HEK293 (cell line): ENCODE data around the gene DISC1.

Experiments
- CTCF ChIA-PET: fragments of 350-600 bp; formaldehyde crosslinking; extraction: SDS; loops from one replicate; lab custom pipeline; 2021; ENCODE audit warnings: antibody characterized with exemption; lab: Yijun Ruan, JAX
- POLR2A ChIA-PET: fragments of 300-600 bp; formaldehyde crosslinking; extraction: SDS; loops from one replicate; lab custom pipeline; 2020; ENCODE audit warnings: antibody characterized with exemption, inconsistent platforms; lab: Yijun Ruan, JAX
- H3K27ac ChIP-seq: fragments of 200-500 bp; sonication (Bioruptor generic); 2 replicates; pipeline ENCODE4 v1.5.1; 2014; ENCODE audit warnings: low read depth, low read length, control low read depth, inconsistent platforms; ENCODE audit errors: extremely low read depth
- H3K36me3 ChIP-seq, 2 experiments: fragments of 200-500 bp in 1 of 2; sonication (Bioruptor generic) in 1 of 2; 1 replicate in 1 of 2; 2 replicates in 1 of 2; pipeline ENCODE4 v1.5.1; 2014 to 2017; ENCODE audit warnings: inconsistent platforms in 2 of 2, low read length in 2 of 2; ENCODE audit not compliant: control insufficient read depth in 2 of 2, insufficient read depth in 1 of 2
- H3K4me1 ChIP-seq: fragments of 200-500 bp; sonication (Bioruptor generic); 2 replicates; pipeline ENCODE4 v1.5.1; 2014; ENCODE audit warnings: mild to moderate bottlenecking, low read length, inconsistent platforms; ENCODE audit not compliant: control insufficient read depth, insufficient read depth
- H3K4me3 ChIP-seq: 2 replicates; pipeline ENCODE4 v1.5.1; 2011; ENCODE audit warnings: low read depth, mild to moderate bottlenecking, control low read depth, low read length, moderate library complexity
- H3K9me3 ChIP-seq: fragments of 200-500 bp; sonication (Bioruptor generic); 2 replicates; pipeline ENCODE4 v1.5.1; 2014; ENCODE audit warnings: low read depth, low read length, inconsistent platforms; ENCODE audit not compliant: control insufficient read depth, insufficient read depth
- EGR2 ChIP-seq: fragments of 450-650 bp; formaldehyde crosslinking; IDR thresholded peaks from 2 replicates; pipeline ENCODE4 v1.5.1; 2016; ENCODE audit warnings: low read depth, missing biosample characterization, missing genetic modification characterization
- FEZF1 ChIP-seq: fragments of 450-650 bp; formaldehyde crosslinking; IDR thresholded peaks from 2 replicates; pipeline ENCODE4 v1.5.1; 2016; ENCODE audit warnings: missing biosample characterization, missing genetic modification characterization
- GLI2 ChIP-seq: fragments of 450-650 bp; formaldehyde crosslinking; IDR thresholded peaks from 2 replicates; pipeline ENCODE4; 2017; ENCODE audit warnings: missing biosample characterization, missing genetic modification characterization, low read depth, borderline replicate concordance
- MZF1 ChIP-seq: fragments of 450-650 bp; formaldehyde crosslinking; IDR thresholded peaks from 2 replicates; pipeline ENCODE4 v1.5.1; 2017; ENCODE audit warnings: missing biosample characterization, missing genetic modification characterization, borderline replicate concordance
- RBAK ChIP-seq: fragments of 450-650 bp; formaldehyde crosslinking; IDR thresholded peaks from 2 replicates; pipeline ENCODE4 v1.5.1; 2016; ENCODE audit warnings: missing biosample characterization, missing genetic modification characterization
- SP7 ChIP-seq: fragments of 450-650 bp; formaldehyde crosslinking; IDR thresholded peaks from 2 replicates; pipeline ENCODE4 v1.5.1; 2016; ENCODE audit warnings: missing biosample characterization, missing genetic modification characterization
- ZFP69B ChIP-seq: fragments of 450-650 bp; formaldehyde crosslinking; IDR thresholded peaks from 2 replicates; pipeline ENCODE4 v1.5.1; 2016; ENCODE audit warnings: missing biosample characterization, missing genetic modification characterization
- ZNF10 ChIP-seq: fragments of 450-650 bp; formaldehyde crosslinking; IDR thresholded peaks from 2 replicates; pipeline ENCODE4 v1.5.1; 2017; ENCODE audit warnings: missing biosample characterization, missing genetic modification characterization
- ZNF138 ChIP-seq: fragments of 450-650 bp; formaldehyde crosslinking; IDR thresholded peaks from 2 replicates; pipeline ENCODE4 v1.5.1; 2016; ENCODE audit warnings: missing biosample characterization, missing genetic modification characterization, borderline replicate concordance
- ZNF19 ChIP-seq: fragments of 450-650 bp; formaldehyde crosslinking; IDR thresholded peaks from 2 replicates; pipeline ENCODE4; 2016; ENCODE audit warnings: missing biosample characterization, missing genetic modification characterization, low read depth
- ZNF2 ChIP-seq: fragments of 450-650 bp; formaldehyde crosslinking; IDR thresholded peaks from 2 replicates; pipeline ENCODE4 v1.5.1; 2016; ENCODE audit warnings: missing biosample characterization, missing genetic modification characterization
- ZNF248 ChIP-seq: fragments of 450-650 bp; formaldehyde crosslinking; IDR thresholded peaks from 2 replicates; pipeline ENCODE4 v1.5.1; 2017; ENCODE audit warnings: missing biosample characterization, missing genetic modification characterization
- ZNF416 ChIP-seq: fragments of 450-650 bp; formaldehyde crosslinking; IDR thresholded peaks from 2 replicates; pipeline ENCODE4 v1.5.1; 2016; ENCODE audit warnings: missing biosample characterization, missing genetic modification characterization
- ZNF423 ChIP-seq: fragments of 450-650 bp; formaldehyde crosslinking; IDR thresholded peaks from 2 replicates; pipeline ENCODE4 v1.5.1; 2016; ENCODE audit warnings: missing biosample characterization, missing genetic modification characterization
- ZNF513 ChIP-seq: fragments of 450-650 bp; IDR thresholded peaks from 2 replicates; pipeline ENCODE4 v1.5.1; 2018; ENCODE audit warnings: missing biosample characterization, missing genetic modification characterization
- ZNF530 ChIP-seq: fragments of 450-650 bp; formaldehyde crosslinking; IDR thresholded peaks from 2 replicates; pipeline ENCODE4 v1.5.1; 2016; ENCODE audit warnings: low read depth, missing biosample characterization, missing genetic modification characterization
- ZNF560 ChIP-seq: fragments of 450-650 bp; formaldehyde crosslinking; IDR thresholded peaks from 2 replicates; pipeline ENCODE4 v1.5.1; 2017; ENCODE audit warnings: missing biosample characterization, missing genetic modification characterization, borderline replicate concordance
- ZNF580 ChIP-seq: fragments of 450-650 bp; formaldehyde crosslinking; IDR thresholded peaks from 2 replicates; pipeline ENCODE4 v1.5.1; 2016; ENCODE audit warnings: missing biosample characterization, missing genetic modification characterization
- ZNF624 ChIP-seq: fragments of 450-650 bp; formaldehyde crosslinking; IDR thresholded peaks from 2 replicates; pipeline ENCODE4 v1.5.1; 2017; ENCODE audit warnings: missing biosample characterization, missing genetic modification characterization
- ZNF626 ChIP-seq: fragments of 450-650 bp; sonication (Bioruptor Pico); formaldehyde crosslinking; IDR thresholded peaks from 2 replicates; pipeline ENCODE4 v1.5.1; 2018; ENCODE audit warnings: missing biosample characterization, missing genetic modification characterization, inconsistent platforms
- ZNF776 ChIP-seq: fragments of 450-650 bp; formaldehyde crosslinking; IDR thresholded peaks from 2 replicates; pipeline ENCODE4 v1.5.0; 2017; ENCODE audit warnings: missing biosample characterization, missing genetic modification characterization, borderline replicate concordance
- ZSCAN16 ChIP-seq: fragments of 450-650 bp; formaldehyde crosslinking; IDR thresholded peaks from 2 replicates; pipeline ENCODE4 v1.5.1; 2016; ENCODE audit warnings: missing biosample characterization, missing genetic modification characterization
- ZXDB ChIP-seq: fragments of 450-650 bp; formaldehyde crosslinking; IDR thresholded peaks from 2 replicates; pipeline ENCODE4 v1.5.1; 2016; ENCODE audit warnings: missing biosample characterization, missing genetic modification characterization
- TF ChIP-seq, protein P1 (sequence below): fragments of 450-650 bp; IDR thresholded peaks from 2 replicates; pipeline ENCODE4 v1.5.1; 2018; ENCODE audit warnings: missing biosample characterization, mild to moderate bottlenecking, missing genetic modification characterization
- TF ChIP-seq, protein P2 (sequence below): fragments of 450-650 bp; formaldehyde crosslinking; IDR thresholded peaks from 2 replicates; pipeline ENCODE4 v1.5.1; 2016; ENCODE audit warnings: missing biosample characterization, missing genetic modification characterization
- TF ChIP-seq, protein P3 (sequence below): fragments of 450-650 bp; formaldehyde crosslinking; IDR thresholded peaks from 2 replicates; pipeline ENCODE4 v1.5.1; 2016; ENCODE audit warnings: missing biosample characterization, missing genetic modification characterization, borderline replicate concordance

DISC1 gene

DNA sequence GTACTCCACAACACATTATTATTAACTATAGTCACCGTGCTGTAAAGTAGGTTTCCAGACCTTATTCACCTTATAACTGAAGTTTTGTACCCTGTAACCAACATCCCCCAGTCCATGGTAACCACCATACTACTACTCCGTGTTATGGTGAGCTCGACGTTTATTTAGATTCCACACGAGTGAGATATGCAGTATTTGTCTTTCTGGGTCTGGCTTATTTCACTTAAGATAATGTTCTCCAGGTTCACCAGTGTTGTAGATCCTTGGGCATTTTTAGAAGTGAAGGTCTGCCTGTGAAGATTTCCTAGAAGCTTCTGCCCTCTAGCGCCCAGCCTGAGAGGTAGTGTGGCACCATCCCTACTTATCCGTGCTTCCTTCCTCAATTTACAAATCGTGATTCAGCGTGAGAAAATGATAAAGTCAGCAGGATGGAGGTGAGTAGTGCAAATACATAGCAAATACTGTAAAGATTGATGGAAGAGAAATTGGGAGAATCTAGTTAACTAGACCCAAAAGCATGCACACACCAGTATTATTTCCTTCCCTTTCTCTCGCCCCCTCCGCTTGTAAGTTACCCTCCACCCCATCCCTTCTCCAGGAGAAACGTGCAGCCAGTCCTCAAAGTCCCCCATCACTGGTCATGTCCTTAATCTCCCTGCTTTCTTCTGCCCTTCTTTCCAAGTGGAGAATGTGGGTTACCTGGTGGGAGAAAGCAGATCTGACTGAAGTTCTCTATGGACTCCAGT is 36.0 kb upstream of the DISC1 start (continued):
- TF ChIP-seq, protein P1, sequence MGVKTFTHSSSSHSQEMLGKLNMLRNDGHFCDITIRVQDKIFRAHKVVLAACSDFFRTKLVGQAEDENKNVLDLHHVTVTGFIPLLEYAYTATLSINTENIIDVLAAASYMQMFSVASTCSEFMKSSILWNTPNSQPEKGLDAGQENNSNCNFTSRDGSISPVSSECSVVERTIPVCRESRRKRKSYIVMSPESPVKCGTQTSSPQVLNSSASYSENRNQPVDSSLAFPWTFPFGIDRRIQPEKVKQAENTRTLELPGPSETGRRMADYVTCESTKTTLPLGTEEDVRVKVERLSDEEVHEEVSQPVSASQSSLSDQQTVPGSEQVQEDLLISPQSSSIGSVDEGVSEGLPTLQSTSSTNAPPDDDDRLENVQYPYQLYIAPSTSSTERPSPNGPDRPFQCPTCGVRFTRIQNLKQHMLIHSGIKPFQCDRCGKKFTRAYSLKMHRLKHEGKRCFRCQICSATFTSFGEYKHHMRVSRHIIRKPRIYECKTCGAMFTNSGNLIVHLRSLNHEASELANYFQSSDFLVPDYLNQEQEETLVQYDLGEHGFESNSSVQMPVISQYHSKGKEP (tag by site-specific recombination) = peak; percentile 27; the same call in 1 of the 2 replicates
- TF ChIP-seq EGR2 (tag by site-specific recombination) = no peak
- no peak for TF ChIP-seq RBAK (tag by site-specific recombination)
- TF ChIP-seq ZNF2 (tag by site-specific recombination) = no peak
- peak; percentile 13; the same call in 1 of the 2 replicates for TF ChIP-seq ZNF513 (tag by site-specific recombination)
- no peak for TF ChIP-seq ZNF626
- peak; percentile 35; the same call in 1 of the 2 replicates for TF ChIP-seq SP7

DNA sequence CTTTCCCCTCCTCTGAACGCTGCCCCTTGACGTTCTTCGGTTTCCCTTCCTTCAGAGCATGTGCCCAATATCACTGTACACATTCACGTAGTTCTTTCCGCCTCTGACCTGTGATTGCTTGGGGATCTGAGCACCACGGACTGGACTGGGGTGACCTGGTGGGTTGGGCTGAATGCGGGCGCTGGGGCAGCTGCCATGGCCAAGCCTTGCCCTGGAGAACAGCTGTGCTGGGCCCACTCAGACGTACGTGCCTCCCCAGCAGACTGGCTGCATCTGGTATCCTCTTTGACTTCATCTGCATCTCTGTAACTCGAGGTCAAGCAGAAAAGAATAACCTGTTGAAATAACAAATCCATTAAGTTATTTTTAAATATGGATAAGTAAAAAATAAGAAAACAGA is 35.1 kb upstream of the DISC1 start:
- H3K4me3 ChIP-seq = no peak overlapping the region
- CTCF ChIA-PET = interaction anchor here (0.5 to 5.8 kb wide), 12 partner anchors 10 to 275 kb away, joined by 3 to 87 read pairs (median 3); partner anchors contain the start of genes EXOC8 and SPRTN
- no peak for TF ChIP-seq ZNF530 (tag by site-specific recombination)
- no peak for TF ChIP-seq ZNF624
- no peak for TF ChIP-seq ZSCAN16 (tag by site-specific recombination)
- no peak for TF ChIP-seq FEZF1 (tag by site-specific recombination)
- TF ChIP-seq ZNF423 (tag by site-specific recombination) = no peak
- no peak for TF ChIP-seq ZFP69B (tag by site-specific recombination)
- no peak for TF ChIP-seq GLI2
- TF ChIP-seq ZNF19 = no peak
- TF ChIP-seq ZNF580 (tag by site-specific recombination) = no peak
- H3K27ac ChIP-seq = no peak overlapping the region
- no peaks in the 10 kb centered on the region for H3K9me3 ChIP-seq
- H3K36me3 ChIP-seq = no peaks in the 10 kb centered on the region
- POLR2A ChIA-PET = no interaction called here
- peaks cover 5% of the 10 kb centered on the region; the same call in 1 of the 2 replicates for H3K4me1 ChIP-seq

GRCh38 chr1:231592809-231593208 is 33.8 kb upstream of the DISC1 start:
- H3K4me1 ChIP-seq = peaks cover 8% of the 10 kb centered on the region; the same call in 1 of the 2 replicates
- no peak for TF ChIP-seq ZXDB
- no peak for TF ChIP-seq ZNF416 (tag by site-specific recombination)
- no peak for TF ChIP-seq ZNF10 (tag by site-specific recombination)
- no peak for TF ChIP-seq ZNF248
- TF ChIP-seq, protein P2, sequence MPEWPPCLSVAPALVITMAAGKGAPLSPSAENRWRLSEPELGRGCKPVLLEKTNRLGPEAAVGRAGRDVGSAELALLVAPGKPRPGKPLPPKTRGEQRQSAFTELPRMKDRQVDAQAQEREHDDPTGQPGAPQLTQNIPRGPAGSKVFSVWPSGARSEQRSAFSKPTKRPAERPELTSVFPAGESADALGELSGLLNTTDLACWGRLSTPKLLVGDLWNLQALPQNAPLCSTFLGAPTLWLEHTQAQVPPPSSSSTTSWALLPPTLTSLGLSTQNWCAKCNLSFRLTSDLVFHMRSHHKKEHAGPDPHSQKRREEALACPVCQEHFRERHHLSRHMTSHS (tag by site-specific recombination) = no peak
- TF ChIP-seq ZNF560 (tag by site-specific recombination) = no peak
- no peak for TF ChIP-seq ZNF138 (tag by site-specific recombination)
- TF ChIP-seq, protein P3, sequence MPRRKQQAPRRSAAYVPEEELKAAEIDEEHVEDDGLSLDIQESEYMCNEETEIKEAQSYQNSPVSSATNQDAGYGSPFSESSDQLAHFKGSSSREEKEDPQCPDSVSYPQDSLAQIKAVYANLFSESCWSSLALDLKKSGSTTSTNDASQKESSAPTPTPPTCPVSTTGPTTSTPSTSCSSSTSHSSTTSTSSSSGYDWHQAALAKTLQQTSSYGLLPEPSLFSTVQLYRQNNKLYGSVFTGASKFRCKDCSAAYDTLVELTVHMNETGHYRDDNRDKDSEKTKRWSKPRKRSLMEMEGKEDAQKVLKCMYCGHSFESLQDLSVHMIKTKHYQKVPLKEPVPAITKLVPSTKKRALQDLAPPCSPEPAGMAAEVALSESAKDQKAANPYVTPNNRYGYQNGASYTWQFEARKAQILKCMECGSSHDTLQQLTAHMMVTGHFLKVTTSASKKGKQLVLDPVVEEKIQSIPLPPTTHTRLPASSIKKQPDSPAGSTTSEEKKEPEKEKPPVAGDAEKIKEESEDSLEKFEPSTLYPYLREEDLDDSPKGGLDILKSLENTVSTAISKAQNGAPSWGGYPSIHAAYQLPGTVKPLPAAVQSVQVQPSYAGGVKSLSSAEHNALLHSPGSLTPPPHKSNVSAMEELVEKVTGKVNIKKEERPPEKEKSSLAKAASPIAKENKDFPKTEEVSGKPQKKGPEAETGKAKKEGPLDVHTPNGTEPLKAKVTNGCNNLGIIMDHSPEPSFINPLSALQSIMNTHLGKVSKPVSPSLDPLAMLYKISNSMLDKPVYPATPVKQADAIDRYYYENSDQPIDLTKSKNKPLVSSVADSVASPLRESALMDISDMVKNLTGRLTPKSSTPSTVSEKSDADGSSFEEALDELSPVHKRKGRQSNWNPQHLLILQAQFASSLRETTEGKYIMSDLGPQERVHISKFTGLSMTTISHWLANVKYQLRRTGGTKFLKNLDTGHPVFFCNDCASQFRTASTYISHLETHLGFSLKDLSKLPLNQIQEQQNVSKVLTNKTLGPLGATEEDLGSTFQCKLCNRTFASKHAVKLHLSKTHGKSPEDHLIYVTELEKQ = no peak
- TF ChIP-seq ZNF776 (tag by site-specific recombination) = no peak
- TF ChIP-seq MZF1 = no peak
- no peaks in the 10 kb centered on the region for H3K9me3 ChIP-seq
- no peak overlapping the region for H3K27ac ChIP-seq
- H3K4me3 ChIP-seq = no peak overlapping the region
- H3K36me3 ChIP-seq = no peaks in the 10 kb centered on the region
- ChIA-PET POLR2A (no interaction called here), CTCF (interaction anchor here (0.8 to 5.8 kb wide), 4 partner anchors 8 to 382 kb away, joined by 3 to 87 read pairs (median 28); no protein-coding TSS in a partner anchor)
